Activated CD8-positive, alpha-beta T cell treated with anti-CD3 and anti-CD28 coated beads, Interleukin-2, amount 10 ng/mL, durations not matched to agents 7 days and 5 days (primary cell): ENCODE measurements around the gene PIGN. TPM values are rescaled to one million over a fixed set of nuclear protein-coding genes. Genes with fewer than 3 reads are reported as not detected.

Experiments used
- ATAC-seq: fragments of 150-1000 bp; cut with Tn5 transposase; one replicate; pipeline ENCODE4 v1.10.0; 2021; ENCODE audit warnings: moderate library complexity
- CTCF ChIA-PET: fragments of 350-600 bp; sonication (Branson Sonifier 250); formaldehyde crosslinking; loops from one replicate; lab custom pipeline; 2021; ENCODE audit warnings: antibody characterized with exemption; lab: Charles Lee
- POLR2A ChIA-PET: fragments of 350-600 bp; sonication (Branson Sonifier 250); formaldehyde crosslinking; loops from one replicate; lab custom pipeline; 2021; ENCODE audit warnings: antibody characterized with exemption; lab: Charles Lee
- DNase-seq: peaks from one replicate; pipeline ENCODE4 v3.0.0-alpha.2; 2020
- H3K27ac Mint-ChIP-seq: one replicate; pipeline ENCODE4 v1.8.0; 2021; ENCODE audit warnings: mild to moderate bottlenecking, mixed read lengths
- H3K27me3 Mint-ChIP-seq: one replicate; pipeline ENCODE4 v1.8.0; 2021; ENCODE audit warnings: low read depth, mixed read lengths
- H3K36me3 Mint-ChIP-seq: one replicate; pipeline ENCODE4 v1.8.0; 2021; ENCODE audit warnings: low read depth, mixed read lengths
- H3K4me1 Mint-ChIP-seq: one replicate; pipeline ENCODE4 v1.8.0; 2021; ENCODE audit warnings: low read depth, mixed read lengths
- H3K4me3 Mint-ChIP-seq: one replicate; pipeline ENCODE4 v1.8.0; 2021; ENCODE audit warnings: mild to moderate bottlenecking, mixed read lengths
- H3K9me3 Mint-ChIP-seq: one replicate; pipeline ENCODE4 v1.8.0; 2022; ENCODE audit warnings: mixed read lengths; ENCODE audit not compliant: insufficient read depth
- total RNA-seq, 2 experiments: library from RNA; stranded (reverse); gene quantifications; one replicate each; pipeline ENCODE4 v1.2.3, GENCODE V29; 2021

PIGN gene, protein sequence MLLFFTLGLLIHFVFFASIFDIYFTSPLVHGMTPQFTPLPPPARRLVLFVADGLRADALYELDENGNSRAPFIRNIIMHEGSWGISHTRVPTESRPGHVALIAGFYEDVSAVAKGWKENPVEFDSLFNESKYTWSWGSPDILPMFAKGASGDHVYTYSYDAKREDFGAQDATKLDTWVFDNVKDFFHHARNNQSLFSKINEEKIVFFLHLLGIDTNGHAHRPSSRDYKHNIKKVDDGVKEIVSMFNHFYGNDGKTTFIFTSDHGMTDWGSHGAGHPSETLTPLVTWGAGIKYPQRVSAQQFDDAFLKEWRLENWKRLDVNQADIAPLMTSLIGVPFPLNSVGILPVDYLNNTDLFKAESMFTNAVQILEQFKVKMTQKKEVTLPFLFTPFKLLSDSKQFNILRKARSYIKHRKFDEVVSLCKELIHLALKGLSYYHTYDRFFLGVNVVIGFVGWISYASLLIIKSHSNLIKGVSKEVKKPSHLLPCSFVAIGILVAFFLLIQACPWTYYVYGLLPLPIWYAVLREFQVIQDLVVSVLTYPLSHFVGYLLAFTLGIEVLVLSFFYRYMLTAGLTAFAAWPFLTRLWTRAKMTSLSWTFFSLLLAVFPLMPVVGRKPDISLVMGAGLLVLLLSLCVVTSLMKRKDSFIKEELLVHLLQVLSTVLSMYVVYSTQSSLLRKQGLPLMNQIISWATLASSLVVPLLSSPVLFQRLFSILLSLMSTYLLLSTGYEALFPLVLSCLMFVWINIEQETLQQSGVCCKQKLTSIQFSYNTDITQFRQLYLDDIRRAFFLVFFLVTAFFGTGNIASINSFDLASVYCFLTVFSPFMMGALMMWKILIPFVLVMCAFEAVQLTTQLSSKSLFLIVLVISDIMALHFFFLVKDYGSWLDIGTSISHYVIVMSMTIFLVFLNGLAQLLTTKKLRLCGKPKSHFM
- 10 to 100 TPM; 27.3 to 27.9 TPM for total RNA-seq

DNA sequence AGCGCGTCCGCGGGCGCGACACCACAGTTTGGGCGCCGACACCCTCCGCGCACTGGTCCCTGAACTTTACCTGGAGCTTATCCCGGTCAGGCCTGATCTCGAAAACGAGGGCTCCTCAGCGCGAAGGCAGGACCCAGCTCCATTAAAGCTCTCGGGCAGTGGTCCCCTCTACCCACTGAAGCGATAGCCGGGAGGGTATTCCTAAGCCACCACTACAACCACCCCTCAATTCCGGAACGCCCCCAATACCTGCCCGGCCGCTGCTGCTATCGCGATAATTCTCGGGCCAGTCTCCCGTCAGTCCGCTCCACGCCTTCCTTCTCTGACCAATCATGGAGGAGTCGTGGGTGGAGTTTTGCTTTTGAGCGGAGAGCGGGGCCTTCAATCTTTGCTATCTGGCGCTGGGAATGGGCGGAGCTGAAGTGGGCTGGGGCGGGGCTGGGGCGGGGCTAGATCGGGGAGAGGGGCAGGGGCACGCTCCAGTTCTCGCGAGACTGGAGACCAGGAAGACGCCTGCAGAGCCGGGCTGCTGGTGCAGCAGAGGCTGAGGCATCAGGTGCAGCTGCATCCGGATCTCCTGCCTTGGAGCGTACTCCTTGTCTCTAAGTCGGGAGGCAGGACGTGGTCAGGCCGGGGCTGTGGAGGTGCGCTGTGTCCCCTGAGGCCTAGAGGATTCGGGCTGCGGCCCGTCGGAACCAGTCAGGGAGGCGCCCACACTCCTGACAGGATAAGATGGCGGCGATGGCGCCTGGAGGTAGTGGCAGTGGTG lies at the start of gene PIGN, which contains the start of gene RELCH:
Gene PIGN (minus strand): TSS at position 283 of the 769 bp plus-strand sequence. CDS start 25,703 bp downstream, outside the sequence.
Gene RELCH (plus strand): TSS at position 482 of the 769 bp plus-strand sequence. CDS start 251 bp downstream, at position 733.
- Mint-ChIP-seq H3K27ac (peak within 1 kb of the TSS; percentile 92), H3K27me3 (no peaks in the 10 kb centered on the region), H3K4me1 (peaks cover 50% of the 10 kb centered on the region), H3K9me3 (no peaks in the 10 kb centered on the region), H3K4me3 (peak within 1 kb of the TSS; percentile 90), H3K36me3 (peaks cover 27% of the 10 kb centered on the region)
- peak; percentile 98 for DNase-seq
- ChIA-PET POLR2A (interaction anchor here (0.6 to 2.5 kb wide), 8 partner anchors 12 to 1245 kb away, joined by 3 to 16 read pairs (median 5); no protein-coding TSS in a partner anchor), CTCF (interaction anchor here (0.7 to 2.8 kb wide), 10 partner anchors 10 to 630 kb away, joined by 3 to 26 read pairs (median 3); no protein-coding TSS in a partner anchor)
- ATAC-seq, result peak; percentile 93

- Mint-ChIP-seq H3K36me3 (peaks cover 56% of the 10 kb centered on the region), H3K27ac (no peak overlapping the region), H3K4me1 (peaks cover 2% of the 10 kb centered on the region), H3K27me3 (no peaks in the 10 kb centered on the region), H3K9me3 (no peaks in the 10 kb centered on the region), H3K4me3 (no peak overlapping the region)
- ChIA-PET CTCF (no interaction called here), POLR2A (no interaction called here)
- ATAC-seq (no peak), DNase-seq (no peak)
These were observed 49.4 kb upstream of the PIGN start for GRCh38 chr18:62236252-62236651.

DNA sequence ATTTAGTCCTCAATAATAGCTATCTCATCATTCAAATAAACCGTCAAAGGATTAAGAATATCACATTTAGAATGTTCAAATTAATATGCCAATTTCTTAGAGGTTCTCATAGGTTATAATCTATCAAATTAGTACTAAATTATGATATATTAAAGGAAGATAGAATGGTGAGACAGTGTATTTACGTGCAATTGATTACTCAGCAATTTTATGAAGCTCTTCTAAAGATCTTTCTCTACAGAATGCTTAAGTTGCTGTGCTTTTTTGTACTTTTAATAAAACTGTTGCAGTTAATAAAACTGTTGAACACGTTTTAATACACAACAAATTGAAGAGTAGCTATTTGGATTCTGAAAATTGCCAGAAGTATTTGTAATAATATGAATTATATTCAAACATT lies 39.2 kb upstream of the PIGN start:
- H3K36me3 Mint-ChIP-seq, result peaks cover 56% of the 10 kb centered on the region
- ChIA-PET POLR2A (interaction anchor here (0.8 kb wide), 1 partner anchor 23 kb away, joined by 3 read pairs; no protein-coding TSS in a partner anchor), CTCF (no interaction called here)
- H3K27me3 Mint-ChIP-seq, result no peaks in the 10 kb centered on the region
- DNase-seq (no peak), ATAC-seq (no peak)
- H3K27ac Mint-ChIP-seq, result no peak overlapping the region
- H3K4me1 Mint-ChIP-seq, result peaks cover 4% of the 10 kb centered on the region
- no peak overlapping the region for H3K4me3 Mint-ChIP-seq
- H3K9me3 Mint-ChIP-seq, result no peaks in the 10 kb centered on the region

DNA sequence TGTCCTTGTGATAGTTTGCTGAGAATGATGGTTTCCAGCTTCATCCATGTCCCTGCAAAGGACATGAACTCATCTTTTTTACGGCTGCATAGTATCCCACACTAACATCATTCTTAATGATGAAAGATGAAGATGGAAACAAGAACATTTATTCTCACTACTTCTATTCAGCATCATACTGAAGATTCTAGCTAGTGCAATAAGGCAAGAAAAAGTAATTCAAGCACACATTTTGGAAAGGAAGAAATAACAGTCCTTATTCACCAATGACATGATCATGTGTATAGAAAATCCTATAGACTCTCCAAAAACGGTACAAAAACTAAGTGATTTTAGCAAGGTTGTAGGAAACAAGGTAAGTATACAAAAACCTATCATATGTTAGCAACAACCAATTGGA lies 37.4 kb upstream of the PIGN start:
- Mint-ChIP-seq H3K27me3 (no peaks in the 10 kb centered on the region), H3K36me3 (peaks cover 50% of the 10 kb centered on the region), H3K9me3 (no peaks in the 10 kb centered on the region), H3K27ac (no peak overlapping the region), H3K4me1 (peaks cover 6% of the 10 kb centered on the region), H3K4me3 (no peak overlapping the region)
- ChIA-PET CTCF (no interaction called here), POLR2A (no interaction called here)
- no peak for DNase-seq
- no peak for ATAC-seq

DNA sequence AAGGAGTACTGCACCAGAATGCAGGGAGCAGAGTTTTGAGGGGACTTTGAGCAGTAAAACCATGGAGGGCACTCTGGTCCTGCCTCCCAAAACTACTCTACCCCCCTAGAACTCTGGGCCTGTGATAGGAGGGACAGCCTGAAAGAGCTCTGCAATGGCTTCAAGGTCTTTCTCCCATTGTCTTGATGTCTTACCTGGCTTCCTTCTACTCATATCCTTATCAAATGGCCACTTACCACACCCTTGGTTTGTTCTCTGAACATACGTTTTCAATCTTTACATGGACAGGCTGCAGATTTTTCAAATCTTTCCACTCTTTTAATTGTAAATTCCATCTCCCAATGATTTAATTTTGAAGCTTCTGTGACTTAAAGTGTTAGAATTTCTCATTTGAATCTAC lies 27.9 kb upstream of the PIGN start:
- ATAC-seq, result no peak
- CTCF ChIA-PET, result interaction anchor here (1.5 kb wide), 2 partner anchors 14 to 34 kb away, joined by 3 read pairs; no protein-coding TSS in a partner anchor
- H3K27me3 Mint-ChIP-seq, result no peaks in the 10 kb centered on the region
- peaks cover 39% of the 10 kb centered on the region for H3K36me3 Mint-ChIP-seq
- peaks cover 1% of the 10 kb centered on the region for H3K4me1 Mint-ChIP-seq
- no peak overlapping the region for H3K4me3 Mint-ChIP-seq
- no peak overlapping the region for H3K27ac Mint-ChIP-seq
- H3K9me3 Mint-ChIP-seq, result no peaks in the 10 kb centered on the region
- POLR2A ChIA-PET, result interaction anchor here (0.7 kb wide), 1 partner anchor 28 kb away, joined by 3 read pairs; the partner anchor contains the start of genes PIGN and RELCH
- no peak for DNase-seq

GRCh38 chr18:62211325-62211828 lies 24.5 kb upstream of the PIGN start:
- ATAC-seq, result no peak
- no peaks in the 10 kb centered on the region for H3K9me3 Mint-ChIP-seq
- H3K4me3 Mint-ChIP-seq, result no peak overlapping the region
- DNase-seq, result no peak
- H3K27ac Mint-ChIP-seq, result no peak overlapping the region
- H3K4me1 Mint-ChIP-seq, result peaks cover 2% of the 10 kb centered on the region
- CTCF ChIA-PET, result no interaction called here
- H3K27me3 Mint-ChIP-seq, result no peaks in the 10 kb centered on the region
- H3K36me3 Mint-ChIP-seq, result peaks cover 39% of the 10 kb centered on the region
- POLR2A ChIA-PET, result no interaction called here

DNA sequence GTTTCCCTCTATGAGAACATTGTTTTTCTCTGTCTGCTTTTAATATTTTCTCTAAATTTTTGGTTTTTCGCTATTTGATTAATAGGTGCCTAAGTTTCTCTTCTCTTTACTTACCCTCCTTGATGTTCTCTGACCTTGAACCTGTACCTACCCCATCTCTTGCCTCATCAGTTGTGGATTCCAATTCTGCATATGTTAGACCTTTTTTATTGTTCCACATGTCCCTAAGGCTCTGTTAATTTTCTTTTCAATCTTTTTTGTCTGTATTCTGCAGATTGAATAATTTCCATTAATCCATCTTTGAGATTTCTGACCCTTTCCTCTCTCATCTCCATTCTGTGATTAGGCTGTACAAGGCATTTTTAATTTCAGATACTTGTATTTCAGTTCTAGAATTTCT lies 23.3 kb upstream of the PIGN start:
- ATAC-seq (no peak), DNase-seq (no peak)
- H3K9me3 Mint-ChIP-seq, result no peaks in the 10 kb centered on the region
- H3K4me3 Mint-ChIP-seq, result no peak overlapping the region
- POLR2A ChIA-PET, result no interaction called here
- peaks cover 36% of the 10 kb centered on the region for H3K36me3 Mint-ChIP-seq
- peaks cover 2% of the 10 kb centered on the region for H3K4me1 Mint-ChIP-seq
- H3K27ac Mint-ChIP-seq, result no peak overlapping the region
- CTCF ChIA-PET, result no interaction called here
- H3K27me3 Mint-ChIP-seq, result no peaks in the 10 kb centered on the region

DNA sequence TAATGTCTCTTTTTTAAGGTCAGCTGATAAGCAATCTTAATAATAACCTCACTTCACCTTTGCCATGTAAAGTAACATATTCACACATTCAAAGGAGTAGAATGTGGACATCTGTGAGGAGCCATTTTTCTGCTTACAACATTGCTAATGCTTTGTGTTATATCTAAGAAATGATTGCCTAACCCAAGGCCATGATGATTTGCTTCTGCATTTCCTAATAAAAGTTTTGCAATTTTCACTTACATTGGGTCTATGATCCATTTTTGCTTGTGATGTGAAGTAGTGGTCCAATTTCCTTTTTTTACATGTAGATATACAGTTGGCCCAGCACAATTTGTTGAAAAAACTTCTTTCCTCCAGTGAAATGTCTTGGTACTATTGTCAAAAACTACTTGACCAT lies 22.2 kb upstream of the PIGN start:
- peaks cover 31% of the 10 kb centered on the region for H3K36me3 Mint-ChIP-seq
- H3K4me1 Mint-ChIP-seq, result peaks cover 2% of the 10 kb centered on the region
- no peaks in the 10 kb centered on the region for H3K9me3 Mint-ChIP-seq
- CTCF ChIA-PET, result no interaction called here
- POLR2A ChIA-PET, result no interaction called here
- H3K27ac Mint-ChIP-seq, result no peak overlapping the region
- DNase-seq, result no peak
- no peaks in the 10 kb centered on the region for H3K27me3 Mint-ChIP-seq
- H3K4me3 Mint-ChIP-seq, result no peak overlapping the region
- no peak for ATAC-seq

DNA sequence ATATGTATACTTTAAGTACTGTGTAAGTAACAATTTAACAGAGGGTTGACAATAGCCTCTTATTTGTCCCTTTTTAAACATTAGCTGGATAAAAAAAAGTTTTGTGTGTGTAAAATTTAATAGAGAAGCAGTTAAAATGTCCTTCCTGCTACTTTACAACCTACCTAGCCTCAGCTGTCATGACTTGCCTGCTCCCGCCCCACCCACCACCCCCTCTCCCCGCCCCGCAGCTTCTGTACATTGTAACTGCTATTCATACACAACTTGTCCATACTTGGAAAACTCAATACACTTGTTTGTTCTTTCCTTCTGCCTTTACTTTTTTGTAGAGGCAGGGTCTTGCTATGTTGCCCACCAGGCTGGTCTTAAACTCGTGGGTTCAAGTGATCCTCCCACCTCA lies 19.7 kb upstream of the PIGN start:
- Mint-ChIP-seq H3K36me3 (peaks cover 16% of the 10 kb centered on the region), H3K4me3 (no peak overlapping the region), H3K27ac (no peak overlapping the region), H3K4me1 (peaks cover 2% of the 10 kb centered on the region), H3K27me3 (no peaks in the 10 kb centered on the region), H3K9me3 (no peaks in the 10 kb centered on the region)
- ChIA-PET POLR2A (no interaction called here), CTCF (no interaction called here)
- ATAC-seq, result no peak
- DNase-seq, result no peak

DNA sequence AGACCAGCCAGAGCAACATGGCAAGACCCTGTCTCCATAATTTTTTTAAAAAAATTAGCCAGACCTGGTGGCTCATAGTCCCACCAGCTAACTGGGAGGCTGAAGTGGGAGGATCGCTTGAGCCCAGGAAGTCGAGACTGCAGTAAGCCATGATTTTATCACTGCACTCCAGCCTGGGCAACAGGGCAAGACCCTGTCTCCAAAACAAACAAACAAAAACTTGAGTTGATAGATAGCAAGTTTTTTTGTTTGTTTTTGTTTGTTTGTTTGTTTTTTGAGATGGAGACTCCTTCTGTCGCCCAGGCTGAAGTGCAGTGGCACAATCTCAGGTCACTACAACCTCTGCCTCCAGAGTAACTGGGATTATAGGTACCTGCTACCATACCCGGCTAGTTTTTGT lies 19.0 kb upstream of the PIGN start:
- POLR2A ChIA-PET, result no interaction called here
- Mint-ChIP-seq H3K27ac (no peak overlapping the region), H3K4me3 (no peak overlapping the region), H3K27me3 (no peaks in the 10 kb centered on the region), H3K9me3 (no peaks in the 10 kb centered on the region), H3K4me1 (peaks cover 2% of the 10 kb centered on the region), H3K36me3 (peaks cover 16% of the 10 kb centered on the region)
- ATAC-seq, result no peak
- CTCF ChIA-PET, result no interaction called here
- DNase-seq, result no peak

DNA sequence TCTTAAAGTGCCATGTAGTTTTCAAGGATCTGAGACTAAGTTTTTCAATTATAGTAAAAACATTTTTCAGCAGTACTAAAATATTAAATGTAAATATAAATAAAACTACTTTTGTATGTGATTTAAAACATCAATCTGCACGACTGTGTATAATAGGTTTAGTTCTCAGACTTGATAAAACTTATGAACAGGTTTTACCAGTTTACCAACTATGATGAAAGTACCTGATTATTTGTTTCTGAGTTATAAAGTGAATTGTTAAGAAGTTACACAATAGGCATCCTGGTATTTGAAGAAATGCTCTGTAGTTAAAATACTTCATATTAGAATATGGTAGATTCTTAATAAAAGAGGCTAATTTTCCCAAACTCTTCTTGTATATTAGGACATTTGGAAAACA lies 15.0 kb upstream of the PIGN start:
- Mint-ChIP-seq H3K4me1 (peaks cover 9% of the 10 kb centered on the region), H3K4me3 (no peak overlapping the region), H3K27me3 (no peaks in the 10 kb centered on the region), H3K9me3 (no peaks in the 10 kb centered on the region), H3K27ac (no peak overlapping the region), H3K36me3 (no peaks in the 10 kb centered on the region)
- ChIA-PET POLR2A (no interaction called here), CTCF (no interaction called here)
- DNase-seq, result no peak
- ATAC-seq, result no peak
